Astrocyte (in vitro differentiated cells and primary cell): Measurements from ENCODE around the gene ADRA2C.

Experiments used
- CTCF ChIP-seq: IDR thresholded peaks from 2 replicates; pipeline ENCODE4 v1.5.1; 2011; ENCODE audit warnings: low read depth, mild to moderate bottlenecking, inconsistent platforms, low read length, moderate library complexity; ENCODE audit not compliant: insufficient read depth
- EZH2 ChIP-seq: IDR thresholded peaks from 2 replicates; pipeline ENCODE4 v1.6.1; 2012; ENCODE audit warnings: mild to moderate bottlenecking, low read length, inconsistent platforms; ENCODE audit not compliant: insufficient read depth

GRCh38 chr4:3812211-3812934, 46.2 kb downstream of the ADRA2C start:
- no peak for TF ChIP-seq CTCF
- TF ChIP-seq EZH2: no peak
